ENCODE results near the gene C6orf163.
"Not testable (repeated sequence)": the region's sequence is repeated elsewhere in the genome, so short reads cannot be mapped to it uniquely, and the experiment has no call there.

The C6orf163 gene

GRCh38 chr6:87344731-87345130 is at the start of gene C6orf163:
C6orf163 (plus strand) TSS chr6:87344813; CDS start chr6:87345100, 287 bp downstream.
- no peak for DNase-seq

GRCh38 chr6:87297119-87297518 is 47.5 kb upstream of the C6orf163 start:
- DNase-seq, result no peak

- not testable (repeated sequence) for DNase-seq
These were observed 43.3 kb upstream of the C6orf163 start for GRCh38 chr6:87301277-87301676.

DNA sequence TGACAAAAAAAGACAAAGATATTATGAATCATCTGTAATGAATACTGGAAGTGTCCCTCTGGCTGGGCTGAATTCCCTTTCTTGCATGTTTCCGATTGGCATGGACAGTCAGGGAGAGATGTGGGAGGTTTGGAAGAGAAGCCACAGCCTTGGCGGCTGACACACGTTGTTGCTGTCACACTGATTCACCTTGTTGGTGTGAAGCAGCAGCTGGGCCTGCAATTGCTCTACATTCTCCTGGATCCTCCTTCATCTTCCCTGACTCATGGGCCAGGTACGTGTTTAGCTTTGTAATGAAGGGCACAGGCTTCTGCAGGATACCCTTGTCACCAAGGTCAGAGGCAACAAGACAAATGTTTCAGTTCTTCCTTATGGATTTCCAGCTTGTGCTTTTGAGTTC is 35.6 kb upstream of the C6orf163 start:
- no peak for DNase-seq

DNA sequence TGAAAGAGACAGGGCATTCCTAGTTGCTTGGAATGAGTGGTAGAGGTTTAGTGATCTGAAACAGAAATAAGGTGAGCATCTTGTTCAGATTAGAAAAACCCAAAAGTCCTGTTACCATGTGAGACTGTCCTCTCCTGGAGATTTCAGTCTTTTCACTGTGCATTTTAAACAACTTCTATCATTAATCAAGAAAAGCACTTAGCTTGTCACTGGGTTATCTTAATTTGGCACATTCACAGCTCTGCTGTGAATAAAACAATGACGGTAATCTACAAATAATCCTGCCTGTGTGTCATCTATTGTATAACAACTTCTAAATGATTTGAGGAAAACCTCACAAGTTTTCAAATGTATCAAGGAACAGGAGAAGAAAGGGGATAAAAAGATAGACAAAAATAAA is 31.8 kb upstream of the C6orf163 start:
- DNase-seq, result no peak

GRCh38 chr6:87315071-87315470 is 29.5 kb upstream of the C6orf163 start:
- DNase-seq, result no peak

DNA sequence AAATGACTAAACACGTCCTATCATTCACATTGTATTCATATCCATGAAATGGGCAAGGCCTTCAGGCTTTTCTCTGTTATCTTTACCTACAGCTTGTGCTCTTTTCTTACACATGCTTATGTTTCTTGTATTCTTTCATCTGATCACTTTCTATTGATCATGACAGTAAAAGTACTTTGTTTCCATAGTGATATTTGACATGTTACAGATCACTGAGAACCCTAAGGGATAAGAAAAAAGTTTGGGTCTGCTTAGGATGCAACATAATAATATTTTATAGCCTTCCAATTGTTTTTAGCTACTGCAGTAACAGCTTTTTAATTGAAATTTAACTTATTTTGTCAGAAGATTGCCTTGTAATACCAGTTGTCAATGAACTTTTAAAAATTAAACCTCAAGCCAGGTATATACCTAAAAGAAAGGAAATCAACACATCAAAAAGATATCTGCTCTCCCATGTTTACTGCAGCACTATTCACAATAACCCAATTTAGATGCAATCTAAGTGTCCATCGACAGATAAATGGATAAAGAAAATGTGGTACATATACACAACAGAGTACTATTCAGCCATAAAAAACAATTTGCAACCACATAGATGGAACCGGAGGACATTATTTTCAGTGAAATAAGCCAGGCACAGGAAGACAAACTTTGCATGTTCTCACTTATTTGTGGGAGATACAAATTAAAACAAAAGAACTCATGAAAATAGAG is 25.2 kb upstream of the C6orf163 start:
- DNase-seq, result no peak

- peak; percentile 73 for DNase-seq
These were observed 22.1 kb upstream of the C6orf163 start, which contains the start of gene SMIM8 for GRCh38 chr6:87322304-87323212. SMIM8 (plus strand) TSS chr6:87322588; CDS start chr6:87337032, 14,444 bp downstream.

- DNase-seq, result not testable (repeated sequence)
These were observed 20.7 kb upstream of the C6orf163 start for GRCh38 chr6:87323880-87324279.

DNA sequence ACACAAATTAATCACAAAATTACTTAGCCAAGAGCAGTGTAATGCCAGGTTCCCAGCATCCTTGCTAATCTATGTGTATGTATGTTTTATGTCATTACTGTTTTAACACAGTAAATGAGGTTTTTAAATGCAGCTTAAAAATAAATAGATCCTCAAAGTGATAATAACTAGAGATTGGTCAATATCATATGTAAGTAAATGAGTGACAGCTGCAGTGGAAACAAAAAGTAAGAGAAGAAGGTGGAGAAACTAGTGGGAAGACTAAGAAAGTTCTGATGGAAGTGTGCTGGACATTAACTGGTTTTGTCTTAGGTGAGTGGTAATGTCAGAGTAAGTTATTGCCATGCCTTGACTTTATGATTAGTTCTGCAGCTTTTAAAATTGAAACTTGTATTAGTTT is 13.7 kb upstream of the C6orf163 start:
- no peak for DNase-seq

DNA sequence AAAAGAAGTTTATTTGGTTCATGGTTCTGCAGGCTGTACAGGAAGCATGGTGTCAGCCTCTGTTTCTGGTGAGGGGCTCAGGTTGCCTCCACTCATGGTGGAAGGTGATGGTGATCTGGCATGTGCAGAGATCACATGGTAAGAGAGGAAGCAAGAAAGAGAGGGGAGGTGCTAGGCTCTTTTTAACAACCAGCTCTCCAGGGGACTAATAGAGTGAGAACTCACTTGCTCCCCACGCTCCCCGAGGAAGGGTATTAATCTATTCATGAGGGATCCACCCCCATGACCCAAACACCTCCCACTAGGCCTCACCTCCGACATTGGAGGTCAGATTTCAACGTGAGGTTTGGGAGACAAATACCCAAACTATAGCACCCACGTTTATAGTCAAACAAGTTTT is 11.6 kb upstream of the C6orf163 start:
- no peak for DNase-seq

GRCh38 chr6:87333591-87334181 is 10.9 kb upstream of the C6orf163 start:
- no peak for DNase-seq

DNA sequence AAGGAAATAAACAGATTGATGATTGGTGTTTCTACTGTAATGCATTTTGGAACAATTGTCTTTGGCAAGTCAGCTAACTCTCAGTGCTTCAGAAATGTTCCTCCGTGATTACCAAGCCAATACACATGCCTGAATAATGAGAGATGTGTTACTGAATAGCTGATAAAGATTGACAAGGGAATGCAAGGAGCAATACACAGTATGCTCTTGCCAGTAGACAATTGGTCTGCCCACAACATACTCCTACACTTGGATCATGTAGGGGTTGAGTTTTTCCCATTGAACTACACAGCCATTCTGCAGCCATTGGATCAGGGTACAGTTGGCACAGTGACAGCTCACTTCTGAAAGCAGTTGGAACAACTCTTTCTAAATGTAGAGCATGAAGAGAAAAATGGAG is 9.9 kb upstream of the C6orf163 start:
- no peak for DNase-seq

- no peak for DNase-seq
These were observed 8.2 kb upstream of the C6orf163 start for GRCh38 chr6:87336367-87336766.

DNA sequence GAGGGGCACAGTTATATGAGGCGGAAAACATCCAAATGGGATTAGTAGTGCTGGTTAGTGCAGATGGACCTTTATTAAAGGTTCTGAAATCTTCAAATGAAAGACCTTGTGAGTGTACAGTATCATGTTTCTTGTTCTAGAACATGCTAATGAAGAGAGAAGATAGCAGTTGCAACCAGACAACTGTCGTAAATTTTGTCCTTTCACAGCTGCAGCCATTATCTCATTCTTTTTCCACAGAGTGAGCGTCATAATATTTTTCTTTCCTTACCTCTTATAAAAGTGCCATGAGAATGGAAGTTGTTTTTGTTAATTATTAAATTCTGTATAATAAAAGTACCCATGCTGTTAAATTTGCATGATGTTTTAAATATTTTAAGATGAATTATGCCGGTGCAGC is 4.4 kb upstream of the C6orf163 start:
- no peak for DNase-seq

GRCh38 chr6:87341158-87341557 is 3.5 kb upstream of the C6orf163 start:
- no peak for DNase-seq

DNA sequence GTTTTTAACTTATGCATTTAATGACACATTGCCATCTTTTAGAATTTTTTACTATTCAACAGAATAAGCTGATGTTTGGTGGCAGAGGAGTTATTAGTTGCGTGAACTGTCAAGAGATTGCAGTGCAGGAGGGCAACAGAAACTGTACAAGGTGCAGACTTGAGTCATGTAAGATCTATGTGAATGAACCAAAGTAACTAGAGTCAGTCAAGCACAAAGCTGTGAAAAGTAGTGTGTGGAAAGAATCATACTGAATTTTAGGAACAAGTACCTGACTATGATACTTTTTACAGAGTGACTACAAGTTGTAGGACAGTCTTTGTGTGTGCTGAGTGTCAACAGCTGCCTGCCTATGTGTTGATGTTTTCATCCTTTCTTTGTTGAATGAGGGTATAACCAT is 2.7 kb upstream of the C6orf163 start:
- no peak for DNase-seq

DNA sequence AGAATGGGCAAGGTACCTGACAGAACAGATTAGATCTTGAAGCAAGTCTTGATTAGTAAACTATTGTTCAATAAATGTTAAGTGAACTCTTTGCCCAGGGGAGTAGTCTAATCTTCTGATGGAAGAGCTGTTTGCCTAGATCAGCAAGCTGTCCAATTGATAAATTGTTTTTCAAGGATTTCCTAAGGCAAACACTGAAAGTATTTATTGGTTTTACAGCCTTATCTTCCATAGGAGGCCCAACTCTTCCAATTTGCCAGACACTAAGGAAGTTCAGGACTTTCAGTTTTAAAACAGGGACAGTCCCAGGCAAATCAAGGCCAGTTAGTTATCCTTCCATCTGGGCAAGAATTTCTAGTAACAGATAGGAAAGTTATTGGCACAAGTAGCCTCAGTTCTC is 1.8 kb upstream of the C6orf163 start:
- DNase-seq, result no peak

GRCh38 chr6:87346700-87347099 is 2.1 kb downstream of the C6orf163 start:
- DNase-seq, result no peak

- DNase-seq, result no peak
These were observed 5.3 kb downstream of the C6orf163 start for GRCh38 chr6:87349896-87350295.

GRCh38 chr6:87350516-87350915 is 5.9 kb downstream of the C6orf163 start:
- DNase-seq, result no peak

- no peak for DNase-seq
These were observed 7.0 kb downstream of the C6orf163 start for GRCh38 chr6:87351583-87351982.

DNA sequence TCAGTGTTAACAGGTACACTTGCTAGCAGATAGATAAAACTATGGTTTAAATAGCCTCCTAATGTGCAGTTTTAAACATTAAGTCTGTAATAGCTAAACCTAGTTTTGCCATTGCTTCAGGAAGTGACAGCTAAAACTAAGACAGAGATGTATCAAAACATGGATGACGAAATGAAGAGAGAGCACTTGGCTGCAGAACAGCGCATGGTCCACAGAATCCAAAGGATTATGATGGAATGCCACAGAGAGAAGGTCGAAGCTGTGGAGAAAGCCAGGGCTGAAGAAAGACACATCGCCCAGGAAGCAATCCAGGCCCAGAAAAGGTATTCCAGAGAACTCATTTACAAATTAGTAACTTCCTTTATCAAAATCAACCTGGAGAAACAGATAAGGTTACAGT is 11.6 kb downstream of the C6orf163 start:
- no peak for DNase-seq

Data from inflammatory macrophage treated with lipopolysaccharide for 4 hours (primary cell).